IMR-90 (cell line): ENCODE data around the gene ATP6AP1. TPM values are rescaled to one million over a fixed set of nuclear protein-coding genes. Genes with fewer than 3 reads are reported as not detected.

Experiments
- ATAC-seq: fragments of 200-7000 bp; cut with Tn5 transposase; 2 replicates; pipeline ENCODE4 v1.9.1; 2020; ENCODE audit warnings: low read depth, mild to moderate bottlenecking, moderate library complexity
- BruUV-seq: library from RNA; stranded (reverse); fragments of 400-500 nt; replicated peaks from 2 replicates; lab custom pipeline; 2021; lab: Mats Ljungman, UMichigan
- CTCF ChIA-PET: fragments of 300-600 bp; formaldehyde crosslinking; extraction: SDS; loops from one replicate; lab custom pipeline; 2021; ENCODE audit warnings: antibody characterized with exemption; lab: Yijun Ruan, JAX
- POLR2A ChIA-PET: fragments of 300-600 bp; sonication (Branson Sonifier 250); formaldehyde crosslinking; loops from one replicate; lab custom pipeline; 2022; ENCODE audit warnings: antibody characterized with exemption; ENCODE audit not compliant: unreplicated experiment; lab: Charles Lee
- DNase-seq: peaks from one replicate; pipeline ENCODE4 v3.0.0; 2013
- H2AFZ ChIP-seq: replicated peaks from 2 replicates; pipeline ENCODE3; 2013; ENCODE audit warnings: low read length, mild to moderate bottlenecking; ENCODE audit not compliant: poor library complexity
- H2AK5ac ChIP-seq: 2 replicates; pipeline ENCODE4 v1.6.1; 2013; ENCODE audit warnings: low read depth, low read length, inconsistent platforms
- H2AK9ac ChIP-seq: replicated peaks from 2 replicates; pipeline ENCODE3; 2013; ENCODE audit warnings: mild to moderate bottlenecking, low read depth, low read length, moderate library complexity; ENCODE audit not compliant: poor library complexity
- H2BK120ac ChIP-seq: 2 replicates; pipeline ENCODE4 v1.6.1; 2013; ENCODE audit warnings: low read depth, low read length, inconsistent platforms
- H2BK15ac ChIP-seq: 3 replicates; pipeline ENCODE4 v1.6.1; 2013; ENCODE audit warnings: low read depth, low read length, inconsistent platforms
- H2BK20ac ChIP-seq: 2 replicates; pipeline ENCODE4 v1.6.1; 2013; ENCODE audit warnings: low read depth, mild to moderate bottlenecking, inconsistent platforms, low read length, moderate library complexity
- H2BK5ac ChIP-seq: 2 replicates; pipeline ENCODE4 v1.6.1; 2013; ENCODE audit warnings: mild to moderate bottlenecking, low read depth, low read length, inconsistent platforms; ENCODE audit not compliant: poor library complexity, severe bottlenecking
- H3K14ac ChIP-seq: replicated peaks from 2 replicates; pipeline ENCODE4 v1.6.1; 2013; ENCODE audit warnings: low read depth, low read length, inconsistent platforms
- H3K18ac ChIP-seq: 2 replicates; pipeline ENCODE4 v1.6.1; 2013; ENCODE audit warnings: low read depth, low read length, control low read depth
- H3K23ac ChIP-seq: 2 replicates; pipeline ENCODE4 v1.6.1; 2013; ENCODE audit warnings: low read depth, low read length, inconsistent platforms
- H3K27ac ChIP-seq: 2 replicates; pipeline ENCODE4 v1.5.1; 2013; ENCODE audit warnings: mild to moderate bottlenecking, control low read depth, low read length; ENCODE audit not compliant: insufficient read depth
- H3K27me3 ChIP-seq: 2 replicates; pipeline ENCODE4 v1.6.1; 2013; ENCODE audit warnings: low read length; ENCODE audit not compliant: control insufficient read depth, insufficient read depth
- H3K36me3 ChIP-seq: 2 replicates; pipeline ENCODE4 v1.6.1; 2013; ENCODE audit warnings: low read length, mixed read lengths; ENCODE audit not compliant: control insufficient read depth, insufficient read depth
- H3K4ac ChIP-seq: 2 replicates; pipeline ENCODE4 v1.6.1; 2013; ENCODE audit warnings: low read depth, low read length, inconsistent platforms
- H3K4me1 ChIP-seq: 2 replicates; pipeline ENCODE4 v1.6.1; 2013; ENCODE audit warnings: low read length, mixed read lengths; ENCODE audit not compliant: control insufficient read depth, insufficient read depth
- H3K4me2 ChIP-seq: 2 replicates; pipeline ENCODE4 v1.6.1; 2013; ENCODE audit warnings: low read depth, mild to moderate bottlenecking, control low read depth, low read length, moderate library complexity
- H3K4me3 ChIP-seq: 2 replicates; pipeline ENCODE4 v1.5.1; 2013; ENCODE audit warnings: low read depth, mild to moderate bottlenecking, control low read depth, low read length, moderate library complexity; ENCODE audit not compliant: insufficient read depth
- H3K56ac ChIP-seq: 2 replicates; pipeline ENCODE4 v1.6.1; 2013; ENCODE audit warnings: low read length, inconsistent platforms; ENCODE audit not compliant: insufficient read depth; ENCODE audit errors: extremely low read depth
- H3K79me1 ChIP-seq, 2 experiments: 2 replicates each; pipeline ENCODE4 v1.6.1; 2013; ENCODE audit warnings: low read length in 2 of 2, inconsistent platforms in 1 of 2, low read depth in 1 of 2
- H3K9ac ChIP-seq: 2 replicates; pipeline ENCODE4 v1.6.1; 2013; ENCODE audit warnings: low read depth, low read length, control low read depth
- H3K9me1 ChIP-seq: 2 replicates; pipeline ENCODE4 v1.6.1; 2013; ENCODE audit warnings: low read length, inconsistent platforms; ENCODE audit not compliant: insufficient read depth
- H3K9me3 ChIP-seq: 2 replicates; pipeline ENCODE4 v1.6.1; 2013; ENCODE audit warnings: low read length; ENCODE audit not compliant: control insufficient read depth, insufficient read depth
- H4K20me1 ChIP-seq: 2 replicates; pipeline ENCODE4 v1.6.1; 2013; ENCODE audit warnings: low read length, inconsistent platforms; ENCODE audit not compliant: insufficient read depth
- H4K5ac ChIP-seq: 2 replicates; pipeline ENCODE4 v1.6.1; 2013; ENCODE audit warnings: mild to moderate bottlenecking, low read depth, low read length, control low read depth
- H4K8ac ChIP-seq, 2 experiments: 2 replicates each; pipeline ENCODE4 v1.6.1; 2013; ENCODE audit warnings: low read depth in 2 of 2, low read length in 2 of 2, control low read depth in 1 of 2, inconsistent platforms in 1 of 2
- H4K91ac ChIP-seq: 2 replicates; pipeline ENCODE4 v1.6.1; 2013; ENCODE audit warnings: low read depth, low read length, inconsistent platforms; ENCODE audit not compliant: insufficient read depth
- BHLHE40 ChIP-seq: fragments of 150-350 bp; IDR thresholded peaks from 2 replicates; pipeline ENCODE4 v1.6.1; 2016; ENCODE audit warnings: mild to moderate bottlenecking, low read depth, low read length
- CEBPB ChIP-seq: IDR thresholded peaks from 2 replicates; pipeline ENCODE4 v1.6.1; 2012; ENCODE audit warnings: low read depth, low read length, improper control_type of control experiment
- CHD1 ChIP-seq: IDR thresholded peaks from 2 replicates; pipeline ENCODE4 v1.6.1; 2012; ENCODE audit warnings: low read depth, low read length, improper control_type of control experiment
- MAFK ChIP-seq: IDR thresholded peaks from 2 replicates; pipeline ENCODE4 v1.6.1; 2012; ENCODE audit warnings: low read depth, low read length, improper control_type of control experiment
- MXI1 ChIP-seq: IDR thresholded peaks from 2 replicates; pipeline ENCODE4 v1.6.1; 2012; ENCODE audit warnings: low read depth, mild to moderate bottlenecking, low read length, moderate library complexity, borderline replicate concordance
- NFE2L2 ChIP-seq: fragments of 150-350 bp; IDR thresholded peaks from 2 replicates; pipeline ENCODE4 v1.6.1; 2016; ENCODE audit warnings: low read depth, mild to moderate bottlenecking, low read length
- RCOR1 ChIP-seq: IDR thresholded peaks from 2 replicates; pipeline ENCODE4 v1.6.1; 2012; ENCODE audit warnings: mild to moderate bottlenecking, low read length, improper control_type of control experiment; ENCODE audit not compliant: insufficient replicate concordance
- SMC3 ChIP-seq: fragments of 150-350 bp; IDR thresholded peaks from 2 replicates; pipeline ENCODE4 v1.6.1; 2016; ENCODE audit warnings: low read depth, mild to moderate bottlenecking, antibody characterized with exemption, low read length, moderate library complexity
- WGBS, 2 experiments: methylation state at CpG; one replicate each; pipeline versions ENCODE4 v1.1.5 to v1.1.7; 2013; ENCODE audit warnings: missing lambda C conversion rate in 2 of 2; ENCODE audit not compliant: insufficient read length in 1 of 2; ENCODE audit errors: extremely low coverage in 2 of 2; 5-methylcytosine and 5-hydroxymethylcytosine counted together
- dilution Hi-C: fragments of 300-500 bp; cut with HindIII; formaldehyde crosslinking; loops from one replicate; pipeline ENCODE4 v1.14.3; 2018; ENCODE audit warnings: low sequenced_read_pairs; ENCODE audit not compliant: unreplicated experiment
- in situ Hi-C: fragments of 300-500 bp; cut with MboI; formaldehyde crosslinking; loops from 3 replicates; pipeline ENCODE4 v1.14.3; 2019; ENCODE audit warnings: low sequenced_read_pairs, inconsistent platforms, mixed read lengths
- intact Hi-C: fragments of 100-400 bp; cut with micrococcal nuclease; formaldehyde crosslinking; loops from 2 replicates; pipeline ENCODE4 v1.10.0; 2022
- polyA plus RNA-seq, 3 experiments: library from polyadenylated mRNA; depleted of rRNA; stranded (reverse); fragments of >200 nt; gene quantifications; 2 replicates each; pipeline ENCODE4 v1.2.3, GENCODE V29; 2012; ENCODE audit warnings: low replicate concordance in 1 of 3
- total RNA-seq: library from RNA; depleted of rRNA; stranded (reverse); fragments of >200 nt; gene quantifications from 2 replicates; pipeline ENCODE4 v1.2.3, GENCODE V29; 2012

Gene ATP6AP1
- total and polyA plus RNA-seq, 2 of the 4 experiments (the other 2 are of a cell fraction) = 13.8 to 96.7 TPM

- TF ChIP-seq RCOR1 = no peak
- TF ChIP-seq MXI1 = no peak
- no peak for TF ChIP-seq NFE2L2
- no peak for TF ChIP-seq MAFK
- TF ChIP-seq CHD1 = no peak
- TF ChIP-seq CEBPB = no peak
- TF ChIP-seq BHLHE40 = no peak
- TF ChIP-seq SMC3 = no peak
- peak overlapping the region; percentile 91 for H3K4me2 ChIP-seq
- DNase-seq (no peak), ATAC-seq (no peak)
- no peak overlapping the region for H3K56ac ChIP-seq
- dilution Hi-C loops (no loop called here), in situ Hi-C loops (no loop called here), intact Hi-C loops (no loop called here)
- no peak overlapping the region for H2AK5ac ChIP-seq
- H3K18ac ChIP-seq = no peak overlapping the region
- H4K91ac ChIP-seq = no peak overlapping the region
- no CpG with 5 or more reads among the region's 2 CpGs for WGBS, 2 experiments
- H3K27ac ChIP-seq = no peak overlapping the region
- BruUV-seq = no TSS peak
- H3K79me1 ChIP-seq = peaks cover 7 to 22% of the 10 kb centered on the region in 2 experiments
- H3K9me3 ChIP-seq = no peaks in the 10 kb centered on the region
- peaks cover 3% of the 10 kb centered on the region; the same call in 1 of the 2 replicates for H3K9me1 ChIP-seq
- H3K4ac ChIP-seq = no peak overlapping the region
- H2BK20ac ChIP-seq = no peak overlapping the region
- peaks cover 7% of the 10 kb centered on the region for H4K20me1 ChIP-seq
- no peak overlapping the region for H3K14ac ChIP-seq
- peaks cover 22% of the 10 kb centered on the region; the same call in 1 of the 2 replicates for H3K36me3 ChIP-seq
- H2BK5ac ChIP-seq = no peak overlapping the region
- no peak overlapping the region; the same call in 1 of the 2 replicates for H3K4me3 ChIP-seq
- ChIA-PET CTCF (interaction anchor here (1.2 kb wide), 1 partner anchor 15 kb away, joined by 6 read pairs; no protein-coding TSS in a partner anchor), POLR2A (no interaction called here)
- H3K23ac ChIP-seq = no peak overlapping the region
- no peak overlapping the region for H4K5ac ChIP-seq
- peak overlapping the region; percentile 74 for H2AK9ac ChIP-seq
- no peak overlapping the region for H2BK120ac ChIP-seq
- no peaks in the 10 kb centered on the region for H3K27me3 ChIP-seq
- no peak overlapping the region for H4K8ac ChIP-seq
- peaks cover 2% of the 10 kb centered on the region; the same call in 1 of the 2 replicates for H3K4me1 ChIP-seq
- no peak overlapping the region for H2AFZ ChIP-seq
- no peak overlapping the region for H3K9ac ChIP-seq
- H2BK15ac ChIP-seq = no peak overlapping the region
Measured at GRCh38 chrX:154429711-154430110, 1.2 kb downstream of the ATP6AP1 start.
